Body of pancreas (tissue), 4 donors: ENCODE results near the gene CTIF. TPM values are rescaled to one million over a fixed set of nuclear protein-coding genes. Genes with fewer than 3 reads are reported as not detected.

Experiments used
- ATAC-seq: fragments of 150-250 bp; one replicate; pipeline ENCODE4 v1.9.1; 2016
- DNase-seq, 4 donors: peaks; one replicate each; pipeline ENCODE4 v3.0.0-alpha.2; 2019
- H3K27ac ChIP-seq, 4 donors: fragments of 200-600 bp; sonication (generic); 1 replicate in 3 of 4; 2 replicates in 1 of 4; pipeline versions ENCODE4 v1.5.1 to v1.6.1; 2016 to 2019; ENCODE audit warnings: mild to moderate bottlenecking in 1 of 4, mixed read lengths in 1 of 4, moderate library complexity in 1 of 4
- H3K27me3 ChIP-seq, 2 donors: fragments of 200-600 bp; sonication (generic); one replicate each; pipeline ENCODE4 v1.6.0; 2016; ENCODE audit warnings: mild to moderate bottlenecking in 1 of 2
- H3K36me3 ChIP-seq, 2 donors: fragments of 200-600 bp; sonication (generic); replicated peaks in 1 of 2; 2 replicates each; pipeline ENCODE4 v1.5.1; 2016; ENCODE audit warnings: low read depth in 2 of 2; ENCODE audit not compliant: insufficient read depth in 1 of 2
- H3K4me1 ChIP-seq: fragments of 200-600 bp; sonication (generic); one replicate; pipeline ENCODE4 v1.6.0; 2016
- H3K4me3 ChIP-seq, 2 donors: fragments of 200-600 bp; sonication (generic); 1 replicate in 1 of 2; 2 replicates in 1 of 2; pipeline ENCODE4 v1.5.1; 2016 to 2019
- H3K9me3 ChIP-seq, 3 donors: fragments of 200-600 bp; sonication (generic); 1 replicate in 2 of 3; 2 replicates in 1 of 3; pipeline ENCODE4 v1.5.1; 2016
- POLR2A ChIP-seq, 3 donors: fragments of 450-650 bp; IDR thresholded peaks; one replicate each; pipeline ENCODE4 v1.6.1; 2016; ENCODE audit warnings: antibody characterized with exemption in 3 of 3, mild to moderate bottlenecking in 2 of 3
- WGBS, 2 donors: methylation state at CpG; one replicate each; pipeline ENCODE4 v1.1.5; 2017; 5-methylcytosine and 5-hydroxymethylcytosine counted together
- intact Hi-C: fragments of 100-400 bp; cut with DNase I; formaldehyde crosslinking; loops from one replicate; pipeline ENCODE4 v1.15.1; 2023
- total RNA-seq, 2 donors: library from RNA; depleted of rRNA; stranded (reverse); fragments of >200 nt; gene quantifications; one replicate each; pipeline ENCODE4 v1.1.0, GENCODE V29; 2016
- TF ChIP-seq, protein P1 (sequence below), 7 experiments: fragments of 450-650 bp in 4 of 7; fragments of 200-600 bp in 3 of 7; sonication (generic) in 3 of 7; IDR thresholded peaks; one replicate each; pipeline ENCODE4 v1.5.1; 2016 to 2019; ENCODE audit warnings: antibody characterized with exemption in 7 of 7

Gene CTIF
- total RNA-seq, 2 donors from 2014 or later = 18.7 to 24.4 TPM

GRCh38 chr18:48673853-48674721, 135.3 kb downstream of the CTIF start:
- DNase-seq = no peak
- Histone ChIP-seq H3K27me3 (no peaks in the 10 kb centered on the region), H3K4me1 (peaks cover 4% of the 10 kb centered on the region), H3K36me3 (no peaks in the 10 kb centered on the region), H3K27ac (no peak overlapping the region), H3K9me3 (no peaks in the 10 kb centered on the region), H3K4me3 (no peak overlapping the region)
- TF ChIP-seq, protein P1, sequence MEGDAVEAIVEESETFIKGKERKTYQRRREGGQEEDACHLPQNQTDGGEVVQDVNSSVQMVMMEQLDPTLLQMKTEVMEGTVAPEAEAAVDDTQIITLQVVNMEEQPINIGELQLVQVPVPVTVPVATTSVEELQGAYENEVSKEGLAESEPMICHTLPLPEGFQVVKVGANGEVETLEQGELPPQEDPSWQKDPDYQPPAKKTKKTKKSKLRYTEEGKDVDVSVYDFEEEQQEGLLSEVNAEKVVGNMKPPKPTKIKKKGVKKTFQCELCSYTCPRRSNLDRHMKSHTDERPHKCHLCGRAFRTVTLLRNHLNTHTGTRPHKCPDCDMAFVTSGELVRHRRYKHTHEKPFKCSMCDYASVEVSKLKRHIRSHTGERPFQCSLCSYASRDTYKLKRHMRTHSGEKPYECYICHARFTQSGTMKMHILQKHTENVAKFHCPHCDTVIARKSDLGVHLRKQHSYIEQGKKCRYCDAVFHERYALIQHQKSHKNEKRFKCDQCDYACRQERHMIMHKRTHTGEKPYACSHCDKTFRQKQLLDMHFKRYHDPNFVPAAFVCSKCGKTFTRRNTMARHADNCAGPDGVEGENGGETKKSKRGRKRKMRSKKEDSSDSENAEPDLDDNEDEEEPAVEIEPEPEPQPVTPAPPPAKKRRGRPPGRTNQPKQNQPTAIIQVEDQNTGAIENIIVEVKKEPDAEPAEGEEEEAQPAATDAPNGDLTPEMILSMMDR (IDR thresholded peaks at IDR 0.05) = no peak
- no peak for TF ChIP-seq POLR2A (IDR thresholded peaks at IDR 0.05)
- 66 to 82% methylated on average over 6 to 9 of the region's 9 CpGs for WGBS, 2 donors
- intact Hi-C loops = loop anchor here (10.0 kb wide), 1 partner anchor 731 kb away; no protein-coding TSS in a partner anchor
- no peak for ATAC-seq

DNA sequence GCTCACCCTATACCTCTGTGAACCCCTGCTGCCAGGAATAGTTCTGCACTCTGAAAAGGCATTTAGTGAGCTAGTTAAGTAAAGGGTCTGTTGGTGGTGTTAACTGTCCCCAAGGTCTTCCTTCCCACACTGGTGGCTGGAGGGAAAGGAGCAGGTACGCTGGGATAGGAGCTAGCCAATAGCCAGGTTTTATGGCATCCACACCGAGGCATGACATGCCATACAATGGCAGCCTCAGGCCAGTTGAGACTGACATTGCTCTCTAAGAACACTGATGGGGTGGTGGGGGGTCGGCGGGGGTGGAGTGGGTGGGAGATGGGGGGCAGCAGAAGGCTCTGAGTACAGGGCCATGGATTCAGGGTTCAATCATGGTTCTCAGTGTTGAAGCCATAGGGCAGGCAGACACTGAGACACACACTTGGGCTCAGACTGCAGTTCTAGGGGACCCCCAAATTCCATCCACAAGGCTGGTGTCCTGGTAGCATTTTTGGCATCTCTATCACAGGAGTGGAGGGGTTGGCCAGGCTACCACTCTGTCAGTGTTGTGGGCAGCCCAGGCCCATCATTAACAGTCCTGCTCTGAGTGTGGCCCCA, 136.0 kb downstream of the CTIF start:
- ATAC-seq = peak; percentile 7
- H3K9me3 ChIP-seq = no peaks in the 10 kb centered on the region
- no peak for DNase-seq
- H3K27ac ChIP-seq = no peak overlapping the region
- no peaks in the 10 kb centered on the region for H3K27me3 ChIP-seq
- intact Hi-C loops = loop anchor here (10.0 kb wide), 1 partner anchor 730 kb away; no protein-coding TSS in a partner anchor
- 53 to 88% methylated on average over 3 to 4 of the region's 4 CpGs for WGBS, 2 donors
- no peaks in the 10 kb centered on the region for H3K36me3 ChIP-seq
- peaks cover 4% of the 10 kb centered on the region for H3K4me1 ChIP-seq
- TF ChIP-seq, protein P1 (IDR thresholded peaks at IDR 0.05) = no peak
- no peak for TF ChIP-seq POLR2A (IDR thresholded peaks at IDR 0.05)
- no peak overlapping the region for H3K4me3 ChIP-seq

- TF ChIP-seq POLR2A (IDR thresholded peaks at IDR 0.05) = no peak
- TF ChIP-seq, protein P1 (IDR thresholded peaks at IDR 0.05) = peak; percentile 81 to 95 (median 92)
- H3K4me1 ChIP-seq = peaks cover 4% of the 10 kb centered on the region
- 8% methylated on average over 10 of the region's 10 CpGs; no CpG with 5 or more reads in 1 of the 2 donors for WGBS, 2 donors
- no peaks in the 10 kb centered on the region for H3K9me3 ChIP-seq
- no peak overlapping the region for H3K4me3 ChIP-seq
- no peaks in the 10 kb centered on the region for H3K27me3 ChIP-seq
- peak; percentile 92 for ATAC-seq
- DNase-seq = peak; percentile 86 to 89 (median 87)
- H3K36me3 ChIP-seq = no peaks in the 10 kb centered on the region
- intact Hi-C loops = loop anchor here (10.0 kb wide), 1 partner anchor 729 kb away; no protein-coding TSS in a partner anchor
- H3K27ac ChIP-seq = no peak overlapping the region
Measured at GRCh38 chr18:48675352-48675761, 136.5 kb downstream of the CTIF start.

DNA sequence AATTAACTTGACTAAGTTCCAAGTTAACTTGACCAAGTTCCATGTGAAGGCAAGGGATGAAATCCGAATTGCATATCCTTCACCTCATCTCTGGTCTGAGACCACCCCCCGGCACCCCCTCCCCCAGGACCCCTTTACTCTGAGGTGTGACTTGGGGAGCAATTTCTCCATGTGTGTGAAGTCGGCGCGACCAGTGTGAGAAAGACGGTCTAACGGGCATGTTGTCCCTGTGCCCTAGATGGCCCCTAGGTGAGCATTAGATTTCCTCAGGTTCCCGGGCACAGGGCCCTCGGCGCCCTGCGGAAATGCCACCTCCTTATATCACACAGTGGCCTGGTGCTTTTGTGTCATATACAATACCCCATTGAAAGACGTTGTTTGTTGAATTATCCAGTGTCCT, 137.1 kb downstream of the CTIF start:
- 90 to 94% methylated on average over 11 of the region's 12 CpGs for WGBS, 2 donors
- TF ChIP-seq, protein P1 (IDR thresholded peaks at IDR 0.05) = no peak
- no peak for TF ChIP-seq POLR2A (IDR thresholded peaks at IDR 0.05)
- intact Hi-C loops = loop anchor here (10.0 kb wide), 1 partner anchor 729 kb away; no protein-coding TSS in a partner anchor
- no peaks in the 10 kb centered on the region for H3K27me3 ChIP-seq
- no peaks in the 10 kb centered on the region for H3K9me3 ChIP-seq
- H3K4me1 ChIP-seq = peaks cover 4% of the 10 kb centered on the region
- ATAC-seq = no peak
- DNase-seq = no peak
- no peaks in the 10 kb centered on the region for H3K36me3 ChIP-seq
- no peak overlapping the region for H3K4me3 ChIP-seq
- H3K27ac ChIP-seq = no peak overlapping the region
